K562 treated with DMSO at 1 percent for 24 hours (cell line): Measurements from ENCODE around the gene SMIM11. TPM values are rescaled to one million over a fixed set of nuclear protein-coding genes. Genes with fewer than 3 reads are reported as not detected.

Source experiments
- total RNA-seq: library from RNA; unstranded; fragments of 300-600 nt; gene quantifications from 2 replicates; pipeline ENCODE4 v1.2.3, GENCODE V29; 2022; ENCODE audit warnings: low read depth; ENCODE audit not compliant: insufficient read depth

Gene SMIM11
- 1.1 and 13.9 TPM in 2 replicates for total RNA-seq

DNA sequence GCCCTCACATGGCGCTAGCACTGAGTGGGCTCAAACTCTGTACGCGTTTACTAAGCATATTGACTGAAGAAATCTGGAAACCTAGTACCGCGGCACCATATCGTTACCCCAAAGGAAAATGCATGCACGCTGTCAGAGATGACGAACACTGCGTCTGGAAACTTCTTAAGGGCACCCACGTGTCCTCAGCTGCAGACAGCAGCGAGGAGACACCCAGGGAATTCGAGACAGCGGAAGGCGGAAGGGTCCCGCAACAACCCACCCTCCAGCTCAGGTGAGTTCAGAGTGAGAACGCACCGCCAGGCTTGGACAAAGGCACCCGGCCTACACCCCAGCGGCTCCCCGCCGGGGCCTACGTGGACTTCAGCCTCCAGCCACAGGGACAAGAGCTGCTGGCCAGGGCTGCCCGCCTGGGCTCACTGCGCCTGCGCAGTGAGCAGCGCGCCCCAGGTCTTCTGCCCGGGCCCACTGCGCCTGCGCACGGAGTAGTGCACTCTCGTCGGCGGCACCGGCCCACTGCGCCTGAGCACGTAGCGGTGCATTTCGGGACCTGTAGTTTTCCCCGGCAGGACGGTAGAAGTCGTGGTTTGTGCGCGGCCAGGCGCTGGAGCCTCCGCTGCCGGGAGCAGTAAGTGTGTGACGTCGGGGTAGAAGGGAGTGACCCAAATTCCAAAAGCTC lies at the start of gene SMIM11:
Gene SMIM11, plus strand, starts transcription at position 568 of the 679 bp plus-strand sequence. CDS start 3,998 bp downstream, outside the sequence.

DNA sequence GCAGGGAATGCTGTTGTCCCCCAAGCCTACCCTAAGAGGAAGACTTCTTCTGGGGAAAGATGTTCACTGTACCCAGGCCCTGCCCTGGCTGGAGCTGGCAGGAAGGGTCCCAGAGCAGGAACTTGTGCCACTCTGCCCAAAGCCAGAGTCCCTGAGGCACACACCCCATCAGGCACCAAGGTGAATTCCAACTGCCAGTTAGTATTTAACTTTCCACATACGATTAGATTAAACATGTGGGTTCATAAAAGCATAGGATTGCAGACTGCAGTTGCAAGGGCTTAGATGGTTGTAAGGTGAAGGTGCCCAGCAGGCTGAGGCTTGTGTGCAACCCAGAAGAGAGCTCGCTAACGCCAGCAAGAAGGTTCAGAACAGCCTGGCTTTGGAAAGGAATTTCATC lies 11.6 kb upstream of the SMIM11 start, which contains the start of gene KCNE2:
Gene KCNE2, plus strand, starts transcription at position 274 of the 400 bp plus-strand sequence. CDS start 6,473 bp downstream, outside the sequence.

GRCh38 chr21:34423805-34424204 lies 48.5 kb downstream of the SMIM11 start, which contains the start of gene SMIM34:
SMIM34 (minus strand) TSS chr21:34423951; CDS start chr21:34423839, 112 bp downstream.

Other genes starting within 250 kb of the SMIM11 start
- not detected in 2 replicates for gene KCNE2, start 11.5 kb upstream of the SMIM11 start, total RNA-seq
- gene SMIM34, start 48.4 kb downstream of the SMIM11 start, total RNA-seq = not detected in 2 replicates
- gene KCNE1, start 136.7 kb downstream of the SMIM11 start, total RNA-seq = not detected in 2 replicates
- gene RCAN1, start 239.6 kb downstream of the SMIM11 start, total RNA-seq = 15.3 and 16.7 TPM in 2 replicates